Fibroblast of peridontal ligament (primary cell): Measurements from ENCODE around the gene OR4E2.
"Not testable (repeated sequence)": the region's sequence is repeated elsewhere in the genome, so short reads cannot be mapped to it uniquely, and the experiment has no call there.

Experiments
- DNase-seq: peaks from one replicate; pipeline ENCODE4 v3.0.0-alpha.2; 2010; ENCODE audit errors: extremely low read depth

OR4E2 gene

GRCh38 chr14:21653331-21653885 is at the start of gene OR4E2:
OR4E2 (plus strand) TSS chr14:21653835; CDS start chr14:21665083, 11,248 bp downstream.
- DNase-seq = no peak

GRCh38 chr14:21612324-21612723 is 41.3 kb upstream of the OR4E2 start:
- DNase-seq = no peak

DNA sequence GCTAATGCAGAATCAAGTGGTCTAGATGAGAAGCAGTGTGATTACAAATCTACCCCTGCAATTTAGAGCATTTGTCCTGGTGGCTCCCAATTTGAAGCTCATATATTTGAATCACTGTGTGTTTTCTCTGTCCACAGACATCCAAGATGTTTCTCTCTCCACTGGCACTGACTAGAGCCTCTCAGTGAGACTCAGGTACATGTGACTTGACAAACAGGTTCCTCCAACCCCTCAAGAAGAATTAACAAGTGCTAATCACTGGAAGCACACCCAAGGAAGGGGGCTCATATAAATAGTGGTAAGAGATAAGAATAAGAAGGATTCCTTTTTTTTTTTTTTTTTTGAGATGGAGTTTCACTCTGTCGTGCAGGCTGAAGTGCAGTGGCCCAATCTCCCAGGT is 39.4 kb upstream of the OR4E2 start:
- no peak for DNase-seq

DNA sequence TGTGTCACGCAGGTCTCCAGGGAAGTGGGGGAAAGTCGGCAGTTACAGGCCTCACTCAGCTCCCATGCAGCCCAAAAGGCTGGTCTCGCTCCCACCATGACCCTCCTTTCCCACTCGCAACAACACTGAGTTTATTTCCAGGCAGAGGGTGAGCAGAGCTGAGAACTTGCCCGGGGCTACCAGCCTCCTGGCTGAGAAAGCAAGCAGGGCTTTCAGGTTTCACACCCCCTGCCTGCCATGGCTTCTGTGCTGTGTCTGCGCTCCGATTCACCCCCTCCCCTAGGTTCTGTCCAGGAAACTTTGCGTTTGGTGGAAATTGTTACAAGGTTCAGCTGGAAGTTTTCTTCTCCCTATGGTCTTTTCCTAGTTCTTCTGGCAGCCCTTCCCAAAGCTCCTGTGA is 36.0 kb upstream of the OR4E2 start:
- no peak for DNase-seq

DNA sequence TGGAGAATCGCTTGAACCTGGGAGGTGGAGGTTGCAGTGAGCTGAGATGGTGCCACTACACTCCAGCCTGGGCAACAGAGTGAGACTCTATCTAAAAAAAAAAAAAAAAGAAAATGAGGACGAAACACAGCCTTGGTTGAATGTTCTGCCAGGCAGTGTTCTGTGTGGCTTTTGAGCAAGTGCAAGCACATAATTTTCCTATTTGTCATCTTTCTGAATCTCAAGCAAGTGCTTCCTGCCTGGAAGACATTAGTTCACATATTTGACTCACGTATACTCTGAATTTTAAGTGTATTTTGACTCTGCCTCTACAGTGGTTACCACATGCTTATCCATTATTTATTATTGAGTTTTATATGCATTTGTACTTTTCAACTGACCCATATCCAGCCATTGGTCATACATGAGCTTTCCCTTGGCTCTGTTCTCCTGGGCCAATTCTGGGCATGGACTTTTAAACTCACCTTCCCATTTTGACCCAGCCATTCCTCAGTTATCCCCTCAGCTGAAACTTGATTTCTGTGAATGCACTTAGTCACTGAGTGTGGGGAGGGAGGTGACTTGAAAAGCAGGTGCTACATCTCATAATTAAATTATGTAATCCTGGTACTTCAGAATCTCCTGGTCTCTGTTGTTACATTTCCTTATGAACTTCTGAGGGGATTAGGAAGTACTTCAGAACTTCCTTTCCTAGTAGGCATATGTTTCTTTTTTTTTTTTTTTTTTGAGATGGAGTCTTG is 27.0 kb upstream of the OR4E2 start:
- DNase-seq = no peak

GRCh38 chr14:21630503-21630902 is 23.1 kb upstream of the OR4E2 start:
- not testable (repeated sequence) for DNase-seq

GRCh38 chr14:21631084-21631483 is 22.6 kb upstream of the OR4E2 start:
- no peak for DNase-seq

DNA sequence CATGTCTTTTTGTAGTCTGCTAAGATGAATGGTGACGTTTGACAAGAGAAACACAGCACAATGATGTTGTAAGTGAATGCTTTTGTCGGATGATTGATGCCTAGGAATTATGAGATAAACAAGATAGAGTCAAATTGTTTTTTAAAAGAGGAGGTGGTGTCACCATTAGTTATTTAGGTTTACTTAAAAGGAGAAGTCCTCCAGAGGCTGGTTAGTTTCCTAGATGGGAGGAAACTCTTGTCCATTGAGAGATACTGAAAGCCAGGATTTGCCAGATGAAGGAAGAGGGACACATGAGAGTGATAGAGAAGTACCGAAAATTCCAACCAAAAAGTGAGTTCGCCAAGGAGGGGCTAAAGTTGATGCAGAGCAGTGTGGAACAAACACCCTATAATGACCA is 18.8 kb upstream of the OR4E2 start, which contains the start of gene OR10G2:
OR10G2 (minus strand) TSS at position 101 of the 400 bp plus-strand sequence; CDS start at position 3, 98 bp downstream.
- DNase-seq = no peak

GRCh38 chr14:21642683-21643082 is 11.0 kb upstream of the OR4E2 start:
- no peak for DNase-seq

DNA sequence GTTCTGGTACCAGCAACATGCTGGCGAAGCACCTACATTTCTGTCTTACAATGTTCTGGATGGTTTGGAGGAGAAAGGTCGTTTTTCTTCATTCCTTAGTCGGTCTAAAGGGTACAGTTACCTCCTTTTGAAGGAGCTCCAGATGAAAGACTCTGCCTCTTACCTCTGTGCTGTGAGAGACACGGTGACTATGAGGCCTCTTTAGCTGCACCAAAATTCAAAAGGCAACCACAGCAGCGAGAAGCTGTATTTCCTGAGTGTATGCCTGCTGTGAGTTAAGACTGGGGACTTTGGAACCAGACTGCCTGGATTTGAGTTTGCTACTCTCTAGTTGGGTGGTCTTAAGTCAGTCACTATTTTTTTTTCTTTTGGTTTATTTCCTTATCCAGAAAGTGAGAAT is 10.2 kb upstream of the OR4E2 start:
- DNase-seq = no peak

DNA sequence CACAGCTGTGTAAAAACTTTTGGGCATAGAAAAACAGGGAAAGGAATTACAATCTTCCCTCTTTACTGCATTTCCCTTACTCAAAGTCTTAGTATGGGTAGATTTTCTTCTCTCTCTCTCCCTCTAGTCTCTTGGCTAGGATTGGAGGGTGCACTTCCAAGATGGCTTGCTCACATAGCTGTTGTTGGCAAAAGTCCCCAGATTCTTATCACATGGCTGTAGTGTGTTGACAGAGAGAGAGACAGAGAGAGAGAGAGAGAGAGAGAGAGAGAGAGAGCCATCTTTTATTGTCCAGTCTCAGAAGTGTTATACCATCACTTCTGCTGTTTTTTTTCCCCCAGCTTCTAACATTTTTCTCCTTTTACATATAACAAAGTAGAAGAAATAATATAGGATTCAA is 6.3 kb upstream of the OR4E2 start:
- DNase-seq = no peak

DNA sequence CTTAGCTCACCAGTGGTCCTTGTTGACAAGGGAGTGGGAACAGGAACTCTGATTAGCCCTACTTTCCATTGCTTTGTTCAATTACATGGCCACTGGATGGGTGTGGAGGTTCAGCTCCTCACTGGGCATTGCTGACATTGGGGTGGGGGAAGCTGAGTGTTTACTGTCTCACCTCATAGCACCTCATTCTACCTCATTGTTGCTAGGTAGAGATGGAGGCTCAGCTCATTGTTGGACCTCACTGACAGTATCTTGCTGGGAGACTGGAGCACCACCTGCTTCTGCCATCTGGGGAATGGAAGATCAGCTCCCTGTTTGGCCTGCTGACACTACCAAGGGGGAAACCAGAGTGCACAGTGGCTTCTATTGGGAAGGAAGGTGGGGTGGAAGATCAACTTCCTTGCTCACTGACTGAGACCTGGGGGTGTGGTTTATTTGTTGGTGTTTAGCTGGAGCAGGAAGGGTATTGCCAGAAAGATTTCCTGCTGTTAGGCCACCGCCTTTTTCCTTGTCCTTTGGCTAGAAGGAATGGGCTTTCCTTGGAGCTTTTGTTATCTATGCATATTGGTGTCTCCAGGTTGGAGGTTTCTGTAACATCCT is 1.3 kb upstream of the OR4E2 start:
- DNase-seq = no peak

- DNase-seq = no peak
Observed at GRCh38 chr14:21654215-21654614, 580 bp downstream of the OR4E2 start.

DNA sequence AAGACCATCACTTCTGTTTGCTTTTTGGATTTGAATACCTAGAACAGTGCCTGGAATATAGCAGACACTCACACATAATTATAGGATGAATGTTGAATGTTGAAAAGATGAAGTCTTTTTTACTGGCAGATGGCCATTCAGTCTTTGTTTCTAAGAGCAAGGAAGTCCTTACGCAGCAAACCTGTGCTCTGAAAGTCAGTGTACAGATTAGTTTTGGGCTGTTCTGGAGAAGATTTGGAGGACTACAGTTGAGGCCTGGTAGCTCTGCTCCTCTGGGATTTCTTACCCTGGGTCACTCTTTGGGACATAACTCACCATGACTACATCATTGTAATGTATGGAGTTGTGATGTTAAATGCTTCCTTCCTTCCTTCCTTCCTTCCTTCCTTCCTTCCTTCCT is 3.3 kb downstream of the OR4E2 start:
- no peak for DNase-seq

DNA sequence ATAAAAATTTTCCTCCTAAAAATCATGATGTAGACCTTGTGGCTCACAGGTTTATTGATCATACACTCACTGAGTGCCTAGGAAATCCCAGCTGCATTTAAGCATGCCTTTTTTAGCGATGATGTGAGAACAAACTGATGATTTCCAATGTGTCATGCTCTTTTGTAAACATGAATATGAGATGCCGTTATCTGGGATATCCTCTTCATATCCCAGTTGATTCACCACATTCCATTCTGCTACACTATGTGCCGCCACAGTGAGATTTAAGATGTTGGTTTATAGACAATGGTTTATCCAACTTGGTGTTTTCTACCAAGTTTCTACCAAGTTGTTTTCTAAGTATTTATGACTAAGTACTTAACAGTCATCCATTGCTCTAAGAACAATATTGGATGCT is 14.7 kb downstream of the OR4E2 start:
- no peak for DNase-seq

DNA sequence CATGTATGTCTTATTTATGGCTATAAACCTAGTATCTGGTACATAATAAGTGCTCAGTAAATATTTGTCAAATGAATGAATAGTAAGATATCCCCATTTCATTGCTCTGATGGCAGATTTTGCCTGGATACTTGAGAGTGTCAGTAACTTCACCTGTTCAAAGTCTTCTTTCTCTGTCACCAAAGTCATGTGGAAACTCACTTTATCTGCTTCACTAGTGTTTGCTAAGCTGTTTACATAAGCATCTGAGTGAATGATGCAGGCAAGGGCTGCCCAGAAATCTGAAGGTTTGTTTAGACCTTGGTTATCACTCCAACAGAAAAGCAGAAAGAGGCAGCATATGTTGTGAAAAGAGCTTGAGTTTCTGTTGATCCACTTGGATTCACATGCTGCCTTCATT is 15.6 kb downstream of the OR4E2 start:
- DNase-seq = no peak

- no peak for DNase-seq
Observed at GRCh38 chr14:21671371-21671770, 17.7 kb downstream of the OR4E2 start.

GRCh38 chr14:21672116-21672515 is 18.5 kb downstream of the OR4E2 start:
- DNase-seq = no peak

DNA sequence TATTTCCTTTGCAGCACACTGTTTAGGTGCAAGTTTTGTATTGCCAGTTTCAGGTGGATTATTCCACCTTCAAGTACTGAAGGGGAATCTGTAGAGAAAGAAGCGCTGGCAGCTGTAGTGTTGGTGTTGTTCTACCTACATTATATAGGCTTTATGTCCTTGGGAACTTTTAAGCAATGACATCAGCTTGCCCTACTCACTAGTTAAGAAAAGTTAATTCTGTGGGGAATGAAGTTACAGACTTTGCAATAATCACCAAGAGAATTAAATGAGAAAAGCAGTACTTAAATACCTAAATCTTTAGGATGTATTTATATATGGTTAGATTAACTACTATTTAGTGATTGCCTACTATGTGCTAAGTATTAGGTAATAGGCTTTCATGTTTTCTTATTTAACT is 20.1 kb downstream of the OR4E2 start, which contains the start of gene OR4E1:
OR4E1 (minus strand) TSS at position 101 of the 400 bp plus-strand sequence. CDS start 2,883 bp downstream, outside the sequence.
- no peak for DNase-seq

DNA sequence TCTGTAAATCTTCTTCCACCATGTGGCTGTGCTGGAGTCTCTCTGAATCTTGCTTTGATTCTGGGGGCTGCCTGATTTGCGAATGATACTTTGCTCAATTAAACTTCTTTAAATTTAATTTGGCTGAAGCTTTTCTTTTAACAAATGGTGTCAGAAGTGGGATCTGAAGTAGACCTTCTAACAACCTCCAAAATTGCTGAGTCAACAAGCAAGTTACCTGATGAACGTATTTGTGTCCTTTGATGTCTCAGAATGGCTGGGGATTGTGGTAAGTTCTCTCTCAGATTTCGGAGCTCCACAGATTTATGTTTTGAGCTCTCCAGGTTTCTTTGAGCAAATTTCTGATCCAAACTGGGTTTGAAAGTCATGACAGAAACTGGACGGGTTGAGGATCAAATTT is 21.9 kb downstream of the OR4E2 start:
- DNase-seq = no peak

- no peak for DNase-seq
Observed at GRCh38 chr14:21680072-21680471, 26.4 kb downstream of the OR4E2 start.

DNA sequence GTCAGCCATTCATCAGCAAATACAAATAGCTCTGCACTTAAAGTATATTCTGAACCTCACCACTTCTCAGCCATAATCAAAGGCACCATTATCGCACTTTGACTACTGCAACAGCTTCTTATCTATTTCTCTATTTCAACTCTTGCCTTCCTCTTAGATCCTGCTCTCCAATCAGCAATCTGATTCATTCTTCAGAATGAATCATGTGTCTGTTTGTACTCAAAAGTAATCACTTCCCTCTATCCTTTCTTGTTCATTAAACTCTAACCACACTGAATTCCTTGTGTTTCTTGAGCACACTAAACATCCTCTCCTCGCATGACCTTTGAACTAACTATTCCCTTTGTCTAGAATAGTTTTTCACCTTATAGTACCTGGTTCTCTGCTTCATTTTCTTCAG is 32.8 kb downstream of the OR4E2 start:
- DNase-seq = no peak

DNA sequence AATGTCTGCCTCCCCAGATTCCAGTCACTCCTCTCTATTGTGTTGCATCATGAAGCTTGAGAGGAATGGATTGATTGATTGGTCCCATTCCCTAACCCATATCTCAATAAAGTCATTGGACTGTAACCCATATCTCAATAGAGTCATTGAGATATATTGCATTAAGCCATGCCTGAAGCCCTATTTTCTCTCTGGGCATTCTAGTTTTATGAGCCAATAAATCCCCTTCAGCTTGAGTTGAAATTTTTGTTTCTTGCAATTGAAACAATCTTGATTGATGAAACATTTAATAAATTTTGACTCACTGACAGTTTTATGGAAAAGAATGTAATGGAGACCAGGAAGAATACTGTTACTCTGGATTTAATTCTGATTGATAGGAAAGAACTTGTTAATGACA is 40.8 kb downstream of the OR4E2 start:
- DNase-seq = no peak
